ENCODE data around the gene KAT8.

KAT8 gene

DNA sequence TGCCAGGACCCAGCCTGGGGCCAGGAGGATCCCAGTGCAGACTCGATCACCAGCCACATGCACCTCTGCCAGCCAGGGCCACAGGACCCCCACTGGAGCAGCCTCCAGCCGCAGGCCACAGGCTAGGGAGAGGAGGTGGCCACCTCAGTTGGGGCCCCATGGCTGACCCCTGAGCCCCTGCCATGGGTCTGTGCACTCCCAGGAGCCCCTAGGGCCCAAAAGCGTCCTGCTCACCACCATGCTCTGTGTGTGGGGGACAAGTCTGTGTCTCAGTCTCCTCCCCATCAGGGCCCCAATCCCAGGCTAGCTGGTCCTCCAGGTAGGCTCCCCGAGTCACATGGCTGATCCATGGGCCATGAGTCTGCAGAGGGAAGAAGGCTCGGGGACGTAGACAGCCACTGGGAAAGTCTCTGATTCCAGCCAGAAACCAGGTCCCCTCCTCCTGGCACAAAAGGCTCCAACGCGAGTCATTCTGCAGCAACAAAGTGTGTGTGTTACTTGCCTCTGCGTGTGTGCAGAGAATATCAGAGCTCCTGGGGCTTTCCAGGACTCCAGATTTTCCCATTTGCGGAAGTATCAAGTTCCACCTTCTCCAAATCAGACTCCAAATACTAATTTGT, 24.1 kb downstream of the KAT8 start (continued):
- TF ChIP-seq GLIS1 (tag by site-specific recombination; IDR thresholded peaks at IDR 0.05) (peak; percentile 39; the same call in 1 of the 2 replicates), ZNF19 (tag by site-specific recombination; IDR thresholded peaks at IDR 0.05; ENCODE audit: low read depth) (no peak), ZNF248 (tag by site-specific recombination; IDR thresholded peaks at IDR 0.05) (no peak), ZNF391 (tag by site-specific recombination; IDR thresholded peaks at IDR 0.05; ENCODE audit: borderline replicate concordance, low read depth) (no peak), ZSCAN16 (tag by site-specific recombination; IDR thresholded peaks at IDR 0.05) (no peak), GLIS2 (tag by site-specific recombination; IDR thresholded peaks at IDR 0.05) (0 out of 2 replicates have a peak, but pooled peaks have one; percentile 31), ZNF169 (tag by site-specific recombination; IDR thresholded peaks at IDR 0.05) (no peak), ZNF585B (tag by site-specific recombination; IDR thresholded peaks at IDR 0.05) (no peak), ZNF664 (tag by site-specific recombination; IDR thresholded peaks at IDR 0.05) (no peak), ZNF112 (tag by site-specific recombination; IDR thresholded peaks at IDR 0.05) (no peak), ZNF473 (tag by site-specific recombination; IDR thresholded peaks at IDR 0.05) (no peak), ZNF302 (tag by site-specific recombination; IDR thresholded peaks at IDR 0.05; ENCODE audit: low read depth) (no peak), ZNF157 (tag by site-specific recombination; IDR thresholded peaks at IDR 0.05) (no peak), MEIS1 (CRISPR knock-in tag; IDR thresholded peaks at IDR 0.05; ENCODE audit: borderline replicate concordance) (no peak), ZNF341 (tag by site-specific recombination; IDR thresholded peaks at IDR 0.05; ENCODE audit: low read depth) (0 out of 2 replicates have a peak, but pooled peaks have one; percentile 13), ZNF514 (tag by site-specific recombination; IDR thresholded peaks at IDR 0.05) (no peak)
- TF ChIP-seq, protein P1, sequence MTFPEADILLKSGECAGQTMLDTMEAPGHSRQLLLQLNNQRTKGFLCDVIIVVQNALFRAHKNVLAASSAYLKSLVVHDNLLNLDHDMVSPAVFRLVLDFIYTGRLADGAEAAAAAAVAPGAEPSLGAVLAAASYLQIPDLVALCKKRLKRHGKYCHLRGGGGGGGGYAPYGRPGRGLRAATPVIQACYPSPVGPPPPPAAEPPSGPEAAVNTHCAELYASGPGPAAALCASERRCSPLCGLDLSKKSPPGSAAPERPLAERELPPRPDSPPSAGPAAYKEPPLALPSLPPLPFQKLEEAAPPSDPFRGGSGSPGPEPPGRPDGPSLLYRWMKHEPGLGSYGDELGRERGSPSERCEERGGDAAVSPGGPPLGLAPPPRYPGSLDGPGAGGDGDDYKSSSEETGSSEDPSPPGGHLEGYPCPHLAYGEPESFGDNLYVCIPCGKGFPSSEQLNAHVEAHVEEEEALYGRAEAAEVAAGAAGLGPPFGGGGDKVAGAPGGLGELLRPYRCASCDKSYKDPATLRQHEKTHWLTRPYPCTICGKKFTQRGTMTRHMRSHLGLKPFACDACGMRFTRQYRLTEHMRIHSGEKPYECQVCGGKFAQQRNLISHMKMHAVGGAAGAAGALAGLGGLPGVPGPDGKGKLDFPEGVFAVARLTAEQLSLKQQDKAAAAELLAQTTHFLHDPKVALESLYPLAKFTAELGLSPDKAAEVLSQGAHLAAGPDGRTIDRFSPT (tag by site-specific recombination; IDR thresholded peaks at IDR 0.05), result no peak
- TF ChIP-seq, protein P2, sequence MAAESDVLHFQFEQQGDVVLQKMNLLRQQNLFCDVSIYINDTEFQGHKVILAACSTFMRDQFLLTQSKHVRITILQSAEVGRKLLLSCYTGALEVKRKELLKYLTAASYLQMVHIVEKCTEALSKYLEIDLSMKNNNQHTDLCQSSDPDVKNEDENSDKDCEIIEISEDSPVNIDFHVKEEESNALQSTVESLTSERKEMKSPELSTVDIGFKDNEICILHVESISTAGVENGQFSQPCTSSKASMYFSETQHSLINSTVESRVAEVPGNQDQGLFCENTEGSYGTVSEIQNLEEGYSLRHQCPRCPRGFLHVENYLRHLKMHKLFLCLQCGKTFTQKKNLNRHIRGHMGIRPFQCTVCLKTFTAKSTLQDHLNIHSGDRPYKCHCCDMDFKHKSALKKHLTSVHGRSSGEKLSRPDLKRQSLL (tag by site-specific recombination; IDR thresholded peaks at IDR 0.05), result no peak
- TF ChIP-seq, protein P3, sequence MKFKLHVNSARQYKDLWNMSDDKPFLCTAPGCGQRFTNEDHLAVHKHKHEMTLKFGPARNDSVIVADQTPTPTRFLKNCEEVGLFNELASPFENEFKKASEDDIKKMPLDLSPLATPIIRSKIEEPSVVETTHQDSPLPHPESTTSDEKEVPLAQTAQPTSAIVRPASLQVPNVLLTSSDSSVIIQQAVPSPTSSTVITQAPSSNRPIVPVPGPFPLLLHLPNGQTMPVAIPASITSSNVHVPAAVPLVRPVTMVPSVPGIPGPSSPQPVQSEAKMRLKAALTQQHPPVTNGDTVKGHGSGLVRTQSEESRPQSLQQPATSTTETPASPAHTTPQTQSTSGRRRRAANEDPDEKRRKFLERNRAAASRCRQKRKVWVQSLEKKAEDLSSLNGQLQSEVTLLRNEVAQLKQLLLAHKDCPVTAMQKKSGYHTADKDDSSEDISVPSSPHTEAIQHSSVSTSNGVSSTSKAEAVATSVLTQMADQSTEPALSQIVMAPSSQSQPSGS (tag by site-specific recombination; IDR thresholded peaks at IDR 0.05; ENCODE audit: low read depth), result no peak

DNA sequence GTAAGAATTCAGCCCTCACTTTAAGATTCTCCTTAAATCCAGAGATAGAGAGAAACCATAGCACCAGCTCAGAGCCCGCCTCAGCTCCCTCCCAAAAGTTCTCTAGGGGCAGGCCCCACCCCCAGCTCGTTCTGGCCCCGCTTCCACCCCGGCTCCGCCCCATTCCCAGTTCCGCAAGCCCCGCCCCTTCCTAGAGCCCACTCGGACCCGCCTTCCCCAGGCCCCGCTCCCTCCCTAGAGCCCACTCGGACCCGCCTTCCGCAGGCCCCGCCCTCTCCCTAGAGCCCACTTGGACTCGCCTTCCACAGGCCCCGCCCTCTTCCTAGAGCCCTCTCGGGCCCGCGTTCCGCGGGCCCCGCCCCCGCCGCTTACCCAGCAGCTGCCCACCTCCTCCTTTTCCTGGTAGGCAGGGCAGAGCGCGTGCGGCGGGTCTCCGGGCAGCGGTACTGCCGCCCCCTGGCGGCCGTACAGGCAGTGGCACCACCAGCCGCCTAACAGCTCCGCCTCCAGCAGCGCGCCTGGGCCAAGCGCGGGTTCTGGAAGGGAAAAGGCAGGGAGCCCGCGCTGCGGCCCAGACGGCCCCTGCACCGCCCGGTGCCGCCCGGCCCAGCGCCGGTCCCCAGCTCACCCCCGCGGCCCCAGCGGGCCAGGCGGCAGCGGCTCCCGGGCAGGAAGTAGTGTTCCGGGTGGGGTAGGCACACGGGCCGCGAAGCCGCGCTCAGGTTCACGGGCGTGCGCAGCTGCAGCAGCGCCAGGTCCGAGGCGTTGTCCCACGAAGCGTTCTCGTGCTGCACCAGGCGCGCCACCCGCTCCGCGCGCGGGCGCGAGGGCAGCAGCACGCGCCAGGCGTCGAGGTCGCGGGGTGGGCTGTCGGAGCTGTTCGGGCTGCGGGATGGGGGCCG, 24.9 kb downstream of the KAT8 start:
- no peaks in the 10 kb centered on the region; the same call in 1 of the 2 replicates for H3K4me1 ChIP-seq (ENCODE audit: control insufficient read depth, insufficient read depth, low read length)
- no peaks in the 10 kb centered on the region for H3K36me3 ChIP-seq (ENCODE audit: control insufficient read depth in 2 of 2, insufficient read depth in 1 of 2, low read length in 2 of 2)
- POLR2A ChIA-PET, result interaction anchor here (0.6 to 4.8 kb wide), 35 partner anchors 10 to 870 kb away, joined by 3 to 107 read pairs (median 5); partner anchors contain the start of genes ARMC5, BCKDK, FUS and HSD3B7
- H3K4me3 ChIP-seq (ENCODE audit: low read depth, low read length), result peak overlapping the region; percentile 27
- H3K27ac ChIP-seq (ENCODE audit: extremely low read depth, low read depth, low read length), result peak overlapping the region; percentile 63; the same call in 1 of the 2 replicates
- CTCF ChIA-PET, result interaction anchor here (0.6 to 3.0 kb wide), 49 partner anchors 8 to 730 kb away, joined by 3 to 24 read pairs (median 4); partner anchors contain the start of genes FUS, KAT8, PRSS36 and ZNF646
- no peaks in the 10 kb centered on the region for H3K9me3 ChIP-seq (ENCODE audit: control insufficient read depth, insufficient read depth, low read depth, low read length)
- peak; percentile 57 for TF ChIP-seq KLF16 (tag by site-specific recombination; IDR thresholded peaks at IDR 0.05)
- TF ChIP-seq, protein P4, sequence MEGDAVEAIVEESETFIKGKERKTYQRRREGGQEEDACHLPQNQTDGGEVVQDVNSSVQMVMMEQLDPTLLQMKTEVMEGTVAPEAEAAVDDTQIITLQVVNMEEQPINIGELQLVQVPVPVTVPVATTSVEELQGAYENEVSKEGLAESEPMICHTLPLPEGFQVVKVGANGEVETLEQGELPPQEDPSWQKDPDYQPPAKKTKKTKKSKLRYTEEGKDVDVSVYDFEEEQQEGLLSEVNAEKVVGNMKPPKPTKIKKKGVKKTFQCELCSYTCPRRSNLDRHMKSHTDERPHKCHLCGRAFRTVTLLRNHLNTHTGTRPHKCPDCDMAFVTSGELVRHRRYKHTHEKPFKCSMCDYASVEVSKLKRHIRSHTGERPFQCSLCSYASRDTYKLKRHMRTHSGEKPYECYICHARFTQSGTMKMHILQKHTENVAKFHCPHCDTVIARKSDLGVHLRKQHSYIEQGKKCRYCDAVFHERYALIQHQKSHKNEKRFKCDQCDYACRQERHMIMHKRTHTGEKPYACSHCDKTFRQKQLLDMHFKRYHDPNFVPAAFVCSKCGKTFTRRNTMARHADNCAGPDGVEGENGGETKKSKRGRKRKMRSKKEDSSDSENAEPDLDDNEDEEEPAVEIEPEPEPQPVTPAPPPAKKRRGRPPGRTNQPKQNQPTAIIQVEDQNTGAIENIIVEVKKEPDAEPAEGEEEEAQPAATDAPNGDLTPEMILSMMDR (tag by site-specific recombination; IDR thresholded peaks at IDR 0.05), result peak; percentile 96
- TF ChIP-seq MYNN (tag by site-specific recombination; IDR thresholded peaks at IDR 0.05; ENCODE audit: borderline replicate concordance), result no peak
- TF ChIP-seq ZNF623 (tag by site-specific recombination; IDR thresholded peaks at IDR 0.05), result no peak
- no peak for TF ChIP-seq ZNF549 (tag by site-specific recombination; IDR thresholded peaks at IDR 0.05)
- TF ChIP-seq GLI2 (tag by site-specific recombination; IDR thresholded peaks at IDR 0.05; ENCODE audit: borderline replicate concordance, low read depth), result no peak
- TF ChIP-seq ZNF221 (tag by site-specific recombination; IDR thresholded peaks at IDR 0.05; ENCODE audit: borderline replicate concordance), result no peak
- TF ChIP-seq, protein P5, sequence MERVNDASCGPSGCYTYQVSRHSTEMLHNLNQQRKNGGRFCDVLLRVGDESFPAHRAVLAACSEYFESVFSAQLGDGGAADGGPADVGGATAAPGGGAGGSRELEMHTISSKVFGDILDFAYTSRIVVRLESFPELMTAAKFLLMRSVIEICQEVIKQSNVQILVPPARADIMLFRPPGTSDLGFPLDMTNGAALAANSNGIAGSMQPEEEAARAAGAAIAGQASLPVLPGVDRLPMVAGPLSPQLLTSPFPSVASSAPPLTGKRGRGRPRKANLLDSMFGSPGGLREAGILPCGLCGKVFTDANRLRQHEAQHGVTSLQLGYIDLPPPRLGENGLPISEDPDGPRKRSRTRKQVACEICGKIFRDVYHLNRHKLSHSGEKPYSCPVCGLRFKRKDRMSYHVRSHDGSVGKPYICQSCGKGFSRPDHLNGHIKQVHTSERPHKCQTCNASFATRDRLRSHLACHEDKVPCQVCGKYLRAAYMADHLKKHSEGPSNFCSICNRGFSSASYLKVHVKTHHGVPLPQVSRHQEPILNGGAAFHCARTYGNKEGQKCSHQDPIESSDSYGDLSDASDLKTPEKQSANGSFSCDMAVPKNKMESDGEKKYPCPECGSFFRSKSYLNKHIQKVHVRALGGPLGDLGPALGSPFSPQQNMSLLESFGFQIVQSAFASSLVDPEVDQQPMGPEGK (tag by site-specific recombination; IDR thresholded peaks at IDR 0.05), result peak; percentile 87

All from HEK293 (cell line).